Colonic mucosa (tissue), 4 donors: ENCODE results near the gene C15orf62. TPM values are rescaled to one million over a fixed set of nuclear protein-coding genes. Genes with fewer than 3 reads are reported as not detected.

Experiments
- DNase-seq: peaks from one replicate; pipeline ENCODE4 v3.0.0-alpha.2; 2020
- H3K27ac ChIP-seq: fragments of 200-600 bp; one replicate; pipeline ENCODE4 v1.8.0; 2021
- H3K27me3 ChIP-seq: fragments of 200-600 bp; one replicate; pipeline ENCODE4 v1.8.0; 2021
- H3K36me3 ChIP-seq: fragments of 200-600 bp; one replicate; pipeline ENCODE4 v1.8.0; 2021
- H3K4me1 ChIP-seq: fragments of 200-600 bp; one replicate; pipeline ENCODE4 v1.8.0; 2021; ENCODE audit warnings: mild to moderate bottlenecking
- H3K4me3 ChIP-seq: fragments of 200-600 bp; one replicate; pipeline ENCODE4 v1.8.0; 2021
- H3K9ac ChIP-seq, 2 donors: one replicate each; pipeline ENCODE4 v1.7.0; 2013; ENCODE audit warnings: control low read depth in 2 of 2, low read depth in 2 of 2, low read length in 2 of 2
- H3K9me3 ChIP-seq: fragments of 200-600 bp; one replicate; pipeline ENCODE4 v1.8.0; 2021
- CTCF ChIP-seq: fragments of 200-600 bp; IDR thresholded peaks from one replicate; pipeline ENCODE4 v1.8.0; 2022; ENCODE audit warnings: antibody characterized with exemption, mild to moderate bottlenecking
- intact Hi-C: fragments of 100-400 bp; cut with DNase I; formaldehyde crosslinking; loops from one replicate; pipeline ENCODE4 v1.14.1; 2022
- total RNA-seq, 2 donors: library from RNA; stranded (reverse); fragmentation: NEBNext Ultra II Directional in 1 of 2; extraction: Animal tissue kit (Norgen Biotek cat#: 25700) in 1 of 2; gene quantifications; one replicate each; pipeline ENCODE4 v1.2.1, GENCODE V29; 2021
- donor health status: healthy.
- donor health status: DM: no; HTN: no; CAD: no.
- donor health status: DM: no; HTN: no; CAD: no.

C15orf62 gene
- total RNA-seq, 2 donors from 2014 or later = 0.74 to 0.80 TPM

DNA sequence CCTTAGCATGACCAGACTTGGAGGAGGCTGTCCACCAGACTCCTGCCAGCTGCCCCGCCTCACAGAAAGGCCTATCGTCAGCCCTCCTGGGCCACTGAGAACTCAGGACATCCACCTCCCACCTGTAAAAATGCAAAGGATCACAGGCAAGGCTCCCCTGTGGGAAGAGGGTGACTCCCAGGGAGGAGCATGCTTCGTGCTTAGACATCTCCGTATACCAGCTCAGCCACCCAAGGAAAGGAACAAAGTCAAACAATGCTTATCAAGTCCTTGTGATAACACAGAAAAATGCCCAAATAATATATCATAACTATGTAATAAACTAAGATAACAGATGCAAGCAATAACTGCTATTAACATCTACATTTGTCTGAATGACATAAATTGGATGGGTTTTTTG lies 18.9 kb upstream of the C15orf62 start:
- no peaks in the 10 kb centered on the region for H3K4me1 ChIP-seq
- no peak for DNase-seq
- H3K27ac ChIP-seq = no peak overlapping the region
- TF ChIP-seq CTCF = no peak
- H3K9me3 ChIP-seq = no peaks in the 10 kb centered on the region
- no peak overlapping the region for H3K9ac ChIP-seq
- intact Hi-C loops = no loop called here
- peaks cover 7% of the 10 kb centered on the region for H3K36me3 ChIP-seq
- H3K4me3 ChIP-seq = no peak overlapping the region
- H3K27me3 ChIP-seq = no peaks in the 10 kb centered on the region

DNA sequence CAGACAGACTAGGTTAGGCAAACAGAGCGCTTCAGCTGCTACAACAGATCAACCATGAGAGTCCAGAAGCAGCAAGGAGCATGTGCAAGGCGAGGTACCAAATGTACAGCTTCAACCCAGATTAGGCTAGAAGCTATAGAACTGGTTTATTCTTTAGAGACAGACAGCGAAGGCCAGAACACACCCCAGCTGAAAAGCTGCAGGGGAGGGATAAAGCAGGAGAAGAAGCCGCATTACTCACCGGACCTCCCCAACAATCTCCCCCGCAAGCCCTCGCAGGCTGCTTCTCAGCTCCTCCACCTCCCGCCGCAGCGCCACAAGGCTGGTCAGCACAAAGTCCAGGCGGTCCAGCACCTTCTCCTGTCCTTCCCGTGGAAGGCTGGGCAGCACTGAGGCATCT lies 18.0 kb upstream of the C15orf62 start:
- peaks cover 7% of the 10 kb centered on the region for H3K36me3 ChIP-seq
- H3K4me1 ChIP-seq = no peaks in the 10 kb centered on the region
- no peak for TF ChIP-seq CTCF
- H3K9ac ChIP-seq = no peak overlapping the region
- H3K9me3 ChIP-seq = no peaks in the 10 kb centered on the region
- intact Hi-C loops = no loop called here
- no peak for DNase-seq
- H3K27ac ChIP-seq = no peak overlapping the region
- no peak overlapping the region for H3K4me3 ChIP-seq
- no peaks in the 10 kb centered on the region for H3K27me3 ChIP-seq

- H3K27me3 ChIP-seq = no peaks in the 10 kb centered on the region
- H3K27ac ChIP-seq = peak overlapping the region; percentile 80
- intact Hi-C loops = no loop called here
- no peaks in the 10 kb centered on the region for H3K4me1 ChIP-seq
- DNase-seq = peak; percentile 48
- no peaks in the 10 kb centered on the region for H3K9me3 ChIP-seq
- peak overlapping the region; percentile 75 to 90 for H3K9ac ChIP-seq
- H3K4me3 ChIP-seq = peak overlapping the region; percentile 97
- peaks cover 7% of the 10 kb centered on the region for H3K36me3 ChIP-seq
- no peak for TF ChIP-seq CTCF
These were observed 15.3 kb upstream of the C15orf62 start for GRCh38 chr15:40754574-40754882.

DNA sequence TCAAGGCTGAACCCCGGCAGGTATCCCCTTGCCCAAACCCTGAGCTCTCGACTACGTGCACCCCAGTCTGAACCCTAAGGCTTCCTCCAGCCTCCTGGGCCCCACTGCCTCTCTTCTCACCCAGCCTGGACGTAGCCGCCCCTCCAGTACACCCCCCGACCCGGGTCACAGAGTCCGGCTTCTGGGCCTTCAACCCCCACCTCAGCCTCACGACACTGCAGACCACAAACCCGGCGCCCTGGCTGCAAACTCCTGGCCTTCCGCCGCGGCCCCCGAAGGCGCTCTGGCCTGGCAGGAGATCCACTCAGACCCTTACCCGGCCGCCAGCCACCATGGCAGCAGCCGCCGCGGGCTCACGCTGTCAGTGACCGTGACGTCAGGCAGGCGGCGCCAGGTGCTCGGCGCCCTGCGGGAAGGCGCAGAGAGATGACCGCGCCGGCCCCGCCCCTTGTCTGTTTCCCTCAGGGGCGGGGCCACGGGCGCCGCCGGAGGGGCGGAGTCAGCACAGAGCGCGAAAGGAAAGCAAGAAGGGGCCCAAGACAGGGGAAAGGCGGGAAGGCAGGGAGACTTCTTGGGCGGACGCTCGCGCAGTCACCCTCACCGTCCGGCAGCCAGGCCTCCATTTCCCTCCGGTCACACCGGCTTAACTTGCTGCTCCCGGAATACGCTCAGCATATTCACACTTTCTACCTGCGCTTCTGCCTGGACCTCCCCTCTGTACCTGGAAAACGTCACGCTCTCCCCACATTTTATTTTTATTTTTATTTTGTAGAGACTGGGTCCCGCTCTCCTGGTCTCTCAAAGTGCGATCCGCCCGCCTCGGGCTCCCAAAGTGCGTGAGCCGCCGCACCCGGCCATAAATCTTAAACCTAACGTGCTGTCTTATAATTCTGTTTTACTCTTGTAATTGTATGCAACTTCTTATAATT lies 14.6 kb upstream of the C15orf62 start, which contains the start of gene RMDN3:
Gene RMDN3 (minus strand): TSS at position 372 of the 929 bp plus-strand sequence. CDS start 471 bp downstream, outside the sequence.
- Histone ChIP-seq H3K4me1 (no peaks in the 10 kb centered on the region), H3K9ac (peak within 1 kb of the TSS; percentile 75 to 90), H3K4me3 (peak within 1 kb of the TSS; percentile 97), H3K27ac (peak within 1 kb of the TSS; percentile 80), H3K27me3 (no peaks in the 10 kb centered on the region), H3K9me3 (no peaks in the 10 kb centered on the region), H3K36me3 (peaks cover 7% of the 10 kb centered on the region)
- no peak for TF ChIP-seq CTCF
- intact Hi-C loops = no loop called here
- peak; percentile 95 for DNase-seq

DNA sequence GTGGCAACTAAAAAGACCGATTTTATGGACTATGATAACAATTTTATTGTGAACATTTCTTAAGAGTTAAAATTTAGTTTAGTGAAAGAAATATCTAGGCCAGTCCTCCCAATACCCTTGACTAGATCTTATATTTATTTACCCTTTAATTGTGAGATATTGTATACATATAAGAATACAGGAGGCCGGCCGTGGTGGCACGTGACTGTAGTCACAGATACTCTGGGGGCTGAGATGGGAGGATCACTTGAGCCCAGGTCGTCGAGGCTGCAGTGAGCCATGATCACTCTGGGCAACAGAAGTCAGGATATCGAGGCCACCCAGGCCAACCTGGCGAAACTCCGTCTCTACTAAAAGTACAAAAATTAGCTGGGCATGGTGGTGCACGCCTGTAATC lies 14.0 kb upstream of the C15orf62 start:
- Histone ChIP-seq H3K4me3 (peak overlapping the region; percentile 97), H3K9ac (peak overlapping the region in 1 of 2 donors; percentile 75), H3K27me3 (no peaks in the 10 kb centered on the region), H3K4me1 (no peaks in the 10 kb centered on the region), H3K27ac (peak overlapping the region; percentile 80), H3K36me3 (peaks cover 7% of the 10 kb centered on the region), H3K9me3 (no peaks in the 10 kb centered on the region)
- TF ChIP-seq CTCF = no peak
- intact Hi-C loops = no loop called here
- no peak for DNase-seq
